Inferior parietal cortex (tissue), 1 donor: Measurements from ENCODE around the gene P2RY13.

Experiments used
- DNase-seq: peaks from one replicate; pipeline ENCODE4 v3.0.0-alpha.2; 2016; ENCODE audit errors: extremely low spot score

The P2RY13 gene

GRCh38 chr3:151329363-151329762, at the start of gene P2RY13:
Gene P2RY13 (minus strand): TSS chr3:151329549. CDS start chr3:151329528, 21 bp downstream.
- no peak for DNase-seq

- DNase-seq: no peak
These were observed 48.5 kb upstream of the P2RY13 start for GRCh38 chr3:151377768-151378385.

- no peak for DNase-seq
These were observed 42.9 kb upstream of the P2RY13 start for GRCh38 chr3:151372063-151372820.

GRCh38 chr3:151371526-151371925, 42.2 kb upstream of the P2RY13 start:
- DNase-seq: no peak

GRCh38 chr3:151367448-151367847, 38.1 kb upstream of the P2RY13 start:
- DNase-seq: no peak

GRCh38 chr3:151366993-151367392, 37.6 kb upstream of the P2RY13 start:
- DNase-seq: no peak

- DNase-seq: no peak
These were observed 33.4 kb upstream of the P2RY13 start for GRCh38 chr3:151362751-151363174.

- peak; percentile 45 for DNase-seq
These were observed 28.1 kb upstream of the P2RY13 start for GRCh38 chr3:151357463-151357850.

GRCh38 chr3:151356794-151357462, 27.6 kb upstream of the P2RY13 start:
- DNase-seq: peak; percentile 48

GRCh38 chr3:151351648-151352047, 22.3 kb upstream of the P2RY13 start:
- no peak for DNase-seq

- DNase-seq: no peak
These were observed 21.9 kb upstream of the P2RY13 start for GRCh38 chr3:151351219-151351618.

GRCh38 chr3:151350656-151351055, 21.3 kb upstream of the P2RY13 start:
- no peak for DNase-seq

GRCh38 chr3:151347432-151347831, 18.1 kb upstream of the P2RY13 start:
- DNase-seq: no peak

- no peak for DNase-seq
These were observed 16.9 kb upstream of the P2RY13 start for GRCh38 chr3:151346292-151346691.

- DNase-seq: no peak
These were observed 16.5 kb upstream of the P2RY13 start for GRCh38 chr3:151345859-151346258.

- DNase-seq: no peak
These were observed 2.3 kb upstream of the P2RY13 start for GRCh38 chr3:151331696-151332095.

- no peak for DNase-seq
These were observed 1.6 kb upstream of the P2RY13 start for GRCh38 chr3:151330899-151331298.

- no peak for DNase-seq
These were observed 1.0 kb upstream of the P2RY13 start for GRCh38 chr3:151330379-151330778.

- peak; percentile 30 for DNase-seq
These were observed 902 bp downstream of the P2RY13 start for GRCh38 chr3:151328298-151328995.

GRCh38 chr3:151327571-151328198, 1.7 kb downstream of the P2RY13 start:
- peak; percentile 36 for DNase-seq

GRCh38 chr3:151322511-151322910, 6.8 kb downstream of the P2RY13 start:
- no peak for DNase-seq

GRCh38 chr3:151321526-151321925, 7.8 kb downstream of the P2RY13 start:
- no peak for DNase-seq
